ENCODE measurements around the gene AVP.

AVP gene

DNA sequence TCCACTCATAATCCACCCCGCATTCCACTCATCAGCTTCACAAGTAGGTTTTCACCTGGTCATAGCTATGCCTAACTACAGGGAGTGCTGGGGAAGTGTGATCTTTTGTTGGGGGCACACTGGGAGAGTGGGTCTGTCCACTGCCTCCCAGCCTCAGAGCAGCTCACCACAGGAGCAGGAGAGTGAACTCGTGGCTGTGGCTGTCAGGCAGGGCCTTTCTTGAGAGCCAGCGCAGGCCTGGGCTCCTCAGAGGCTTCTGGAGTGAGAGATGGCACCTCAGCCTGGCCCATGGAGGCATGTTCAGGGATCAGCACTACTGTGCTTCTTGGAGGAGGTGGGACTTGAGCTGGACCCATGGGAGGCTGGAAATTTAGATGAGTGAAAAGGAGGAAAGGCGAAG lies 45.1 kb downstream of the AVP start:
- TF ChIP-seq, protein P1, sequence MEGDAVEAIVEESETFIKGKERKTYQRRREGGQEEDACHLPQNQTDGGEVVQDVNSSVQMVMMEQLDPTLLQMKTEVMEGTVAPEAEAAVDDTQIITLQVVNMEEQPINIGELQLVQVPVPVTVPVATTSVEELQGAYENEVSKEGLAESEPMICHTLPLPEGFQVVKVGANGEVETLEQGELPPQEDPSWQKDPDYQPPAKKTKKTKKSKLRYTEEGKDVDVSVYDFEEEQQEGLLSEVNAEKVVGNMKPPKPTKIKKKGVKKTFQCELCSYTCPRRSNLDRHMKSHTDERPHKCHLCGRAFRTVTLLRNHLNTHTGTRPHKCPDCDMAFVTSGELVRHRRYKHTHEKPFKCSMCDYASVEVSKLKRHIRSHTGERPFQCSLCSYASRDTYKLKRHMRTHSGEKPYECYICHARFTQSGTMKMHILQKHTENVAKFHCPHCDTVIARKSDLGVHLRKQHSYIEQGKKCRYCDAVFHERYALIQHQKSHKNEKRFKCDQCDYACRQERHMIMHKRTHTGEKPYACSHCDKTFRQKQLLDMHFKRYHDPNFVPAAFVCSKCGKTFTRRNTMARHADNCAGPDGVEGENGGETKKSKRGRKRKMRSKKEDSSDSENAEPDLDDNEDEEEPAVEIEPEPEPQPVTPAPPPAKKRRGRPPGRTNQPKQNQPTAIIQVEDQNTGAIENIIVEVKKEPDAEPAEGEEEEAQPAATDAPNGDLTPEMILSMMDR (conservative IDR thresholded peaks at IDR 0.05; ENCODE audit: low read depth, low read length): no peak

DNA sequence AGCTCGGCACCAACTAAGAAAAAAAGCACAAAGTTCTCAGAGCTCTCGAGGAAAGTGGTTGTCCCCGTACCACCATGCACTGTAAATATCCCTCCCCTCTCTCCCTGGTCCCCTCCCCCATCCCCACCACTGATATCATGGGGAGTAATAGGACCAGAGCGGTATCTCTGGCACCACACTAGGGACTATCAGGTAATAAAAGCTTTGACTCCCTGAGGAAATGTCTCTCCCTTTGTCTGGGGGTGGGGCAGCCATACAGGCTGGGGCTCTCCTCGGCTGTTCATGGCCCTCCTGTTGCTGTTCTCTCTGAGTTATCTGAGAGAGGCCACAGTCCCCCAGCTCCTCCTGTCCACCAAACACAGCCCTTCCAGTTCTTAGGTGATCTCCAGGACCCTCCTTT lies 46.1 kb downstream of the AVP start:
- no peak overlapping the region for H3K4me3 ChIP-seq (ENCODE audit: low read length)
- TF ChIP-seq, protein P1 (conservative IDR thresholded peaks at IDR 0.05; ENCODE audit: low read depth, low read length): no peak
- DNase-seq (ENCODE audit: low read depth): no peak

More for the DNA sequence above, 45.1 kb downstream of the AVP start:
- H3K4me3 ChIP-seq (ENCODE audit: low read length): no peak overlapping the region
- no peak for DNase-seq (ENCODE audit: low read depth)

DNA sequence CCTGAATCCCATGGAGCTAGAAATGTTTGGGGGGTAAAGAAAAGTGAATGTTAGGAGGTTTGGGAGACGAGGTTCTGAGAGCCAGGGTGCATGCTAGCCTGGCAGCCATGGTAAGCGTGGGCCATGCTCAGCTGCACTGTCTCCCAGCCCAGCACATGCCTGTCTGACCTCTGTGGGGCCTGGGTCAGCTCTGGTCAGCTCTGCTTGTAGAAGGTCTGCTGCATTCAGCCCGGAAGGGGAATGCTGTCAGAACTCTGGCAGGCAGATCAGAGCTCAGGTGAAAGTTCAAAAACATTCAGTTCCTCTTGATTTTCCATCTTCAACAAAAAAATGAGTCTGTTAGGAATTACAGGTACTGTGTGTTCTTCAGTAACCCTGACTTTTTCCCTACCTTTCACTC lies 46.9 kb downstream of the AVP start:
- no peak overlapping the region for H3K4me3 ChIP-seq (ENCODE audit: low read length)
- no peak for DNase-seq (ENCODE audit: low read depth)
- TF ChIP-seq, protein P1 (conservative IDR thresholded peaks at IDR 0.05; ENCODE audit: low read depth, low read length): no peak

GRCh38 chr20:3032624-3033023 lies 51.9 kb downstream of the AVP start:
- TF ChIP-seq, protein P1 (conservative IDR thresholded peaks at IDR 0.05; ENCODE audit: low read depth, low read length): no peak
- DNase-seq (ENCODE audit: low read depth): no peak
- no peak overlapping the region for H3K4me3 ChIP-seq (ENCODE audit: low read length)

Measured in retinal pigment epithelial cell (primary cell).